ENCODE data around the gene P3H4.

DNA sequence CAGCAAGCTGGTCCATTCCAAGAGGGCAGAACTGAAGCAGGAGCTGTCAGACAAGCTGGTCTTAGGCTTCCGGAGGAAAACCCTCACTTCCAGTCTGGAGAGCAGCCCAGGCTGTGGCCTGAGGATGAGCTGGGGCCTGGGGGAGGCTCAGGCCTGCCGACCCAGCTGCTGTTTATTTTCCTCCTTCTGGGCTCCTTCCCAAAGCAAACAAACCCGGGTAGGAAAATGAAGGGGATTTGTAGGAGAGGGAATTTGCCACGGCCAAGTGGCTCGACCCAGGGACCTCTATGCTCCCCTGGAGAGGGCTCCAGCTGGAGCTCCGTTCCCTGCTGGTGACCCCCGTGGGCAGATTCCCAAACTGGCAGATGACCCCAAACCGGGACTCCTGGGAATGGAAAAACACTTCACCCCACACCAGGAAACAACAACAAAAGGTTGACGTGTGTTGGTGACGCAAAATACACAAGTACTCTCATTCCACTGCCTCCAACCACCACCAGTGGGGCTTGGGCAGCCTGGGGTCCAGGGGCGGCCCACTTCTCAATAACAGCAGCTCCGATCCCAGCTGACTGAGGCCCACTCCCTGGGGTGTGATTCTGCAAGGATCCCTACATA, 34.1 kb downstream of the P3H4 start:
- TF ChIP-seq, protein P1, sequence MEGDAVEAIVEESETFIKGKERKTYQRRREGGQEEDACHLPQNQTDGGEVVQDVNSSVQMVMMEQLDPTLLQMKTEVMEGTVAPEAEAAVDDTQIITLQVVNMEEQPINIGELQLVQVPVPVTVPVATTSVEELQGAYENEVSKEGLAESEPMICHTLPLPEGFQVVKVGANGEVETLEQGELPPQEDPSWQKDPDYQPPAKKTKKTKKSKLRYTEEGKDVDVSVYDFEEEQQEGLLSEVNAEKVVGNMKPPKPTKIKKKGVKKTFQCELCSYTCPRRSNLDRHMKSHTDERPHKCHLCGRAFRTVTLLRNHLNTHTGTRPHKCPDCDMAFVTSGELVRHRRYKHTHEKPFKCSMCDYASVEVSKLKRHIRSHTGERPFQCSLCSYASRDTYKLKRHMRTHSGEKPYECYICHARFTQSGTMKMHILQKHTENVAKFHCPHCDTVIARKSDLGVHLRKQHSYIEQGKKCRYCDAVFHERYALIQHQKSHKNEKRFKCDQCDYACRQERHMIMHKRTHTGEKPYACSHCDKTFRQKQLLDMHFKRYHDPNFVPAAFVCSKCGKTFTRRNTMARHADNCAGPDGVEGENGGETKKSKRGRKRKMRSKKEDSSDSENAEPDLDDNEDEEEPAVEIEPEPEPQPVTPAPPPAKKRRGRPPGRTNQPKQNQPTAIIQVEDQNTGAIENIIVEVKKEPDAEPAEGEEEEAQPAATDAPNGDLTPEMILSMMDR (IDR thresholded peaks at IDR 0.05), result peak in 1 of 6 experiments; percentile 18
- TF ChIP-seq POLR2A (IDR thresholded peaks at IDR 0.05), result no peak

Measured in esophagus squamous epithelium (tissue), 4 donors.